ENCODE data around the gene HCK.

DNA sequence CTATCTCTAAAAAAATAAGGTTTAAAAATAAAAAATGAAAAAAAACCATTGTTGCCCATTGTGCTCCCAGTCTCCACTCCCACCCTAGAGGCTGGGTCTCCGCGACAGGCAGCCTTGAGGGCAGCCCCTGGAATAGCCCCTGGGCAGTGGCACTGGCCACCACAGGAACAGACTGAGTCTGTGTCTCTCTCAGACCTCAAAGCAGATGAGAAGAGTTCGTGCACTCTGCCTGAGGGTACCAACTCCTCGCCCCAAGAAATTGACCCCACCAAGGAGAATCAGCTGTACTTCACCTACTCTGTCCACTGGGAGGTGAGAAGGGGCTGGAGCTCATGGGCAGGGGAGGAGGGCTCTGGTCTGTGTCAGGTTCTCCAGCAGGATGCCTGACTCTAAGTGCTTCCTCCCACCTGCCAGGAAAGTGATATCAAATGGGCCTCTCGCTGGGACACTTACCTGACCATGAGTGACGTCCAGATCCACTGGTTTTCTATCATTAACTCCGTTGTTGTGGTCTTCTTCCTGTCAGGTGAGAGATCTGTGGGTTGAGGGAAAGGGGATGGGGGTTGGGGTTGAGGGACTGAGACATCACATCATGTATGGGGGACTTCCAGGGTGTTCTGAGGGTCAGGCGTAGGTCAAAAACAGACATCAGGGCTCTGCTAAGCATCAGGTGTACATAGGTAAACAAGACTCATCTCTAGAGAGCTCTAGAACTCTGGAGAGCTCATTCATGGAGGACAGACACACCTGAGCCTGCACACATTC lies 93.0 kb downstream of the HCK start:
- TF ChIP-seq, protein P1, sequence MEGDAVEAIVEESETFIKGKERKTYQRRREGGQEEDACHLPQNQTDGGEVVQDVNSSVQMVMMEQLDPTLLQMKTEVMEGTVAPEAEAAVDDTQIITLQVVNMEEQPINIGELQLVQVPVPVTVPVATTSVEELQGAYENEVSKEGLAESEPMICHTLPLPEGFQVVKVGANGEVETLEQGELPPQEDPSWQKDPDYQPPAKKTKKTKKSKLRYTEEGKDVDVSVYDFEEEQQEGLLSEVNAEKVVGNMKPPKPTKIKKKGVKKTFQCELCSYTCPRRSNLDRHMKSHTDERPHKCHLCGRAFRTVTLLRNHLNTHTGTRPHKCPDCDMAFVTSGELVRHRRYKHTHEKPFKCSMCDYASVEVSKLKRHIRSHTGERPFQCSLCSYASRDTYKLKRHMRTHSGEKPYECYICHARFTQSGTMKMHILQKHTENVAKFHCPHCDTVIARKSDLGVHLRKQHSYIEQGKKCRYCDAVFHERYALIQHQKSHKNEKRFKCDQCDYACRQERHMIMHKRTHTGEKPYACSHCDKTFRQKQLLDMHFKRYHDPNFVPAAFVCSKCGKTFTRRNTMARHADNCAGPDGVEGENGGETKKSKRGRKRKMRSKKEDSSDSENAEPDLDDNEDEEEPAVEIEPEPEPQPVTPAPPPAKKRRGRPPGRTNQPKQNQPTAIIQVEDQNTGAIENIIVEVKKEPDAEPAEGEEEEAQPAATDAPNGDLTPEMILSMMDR (IDR thresholded peaks at IDR 0.05 in 2 of 3, conservative IDR thresholded peaks at IDR 0.05 in 1 of 3; ENCODE audit: borderline replicate concordance in 1 of 3, insufficient read depth in 1 of 3, low read depth in 2 of 3, low read length in 2 of 3) = no peak
- TF ChIP-seq, protein P2, sequence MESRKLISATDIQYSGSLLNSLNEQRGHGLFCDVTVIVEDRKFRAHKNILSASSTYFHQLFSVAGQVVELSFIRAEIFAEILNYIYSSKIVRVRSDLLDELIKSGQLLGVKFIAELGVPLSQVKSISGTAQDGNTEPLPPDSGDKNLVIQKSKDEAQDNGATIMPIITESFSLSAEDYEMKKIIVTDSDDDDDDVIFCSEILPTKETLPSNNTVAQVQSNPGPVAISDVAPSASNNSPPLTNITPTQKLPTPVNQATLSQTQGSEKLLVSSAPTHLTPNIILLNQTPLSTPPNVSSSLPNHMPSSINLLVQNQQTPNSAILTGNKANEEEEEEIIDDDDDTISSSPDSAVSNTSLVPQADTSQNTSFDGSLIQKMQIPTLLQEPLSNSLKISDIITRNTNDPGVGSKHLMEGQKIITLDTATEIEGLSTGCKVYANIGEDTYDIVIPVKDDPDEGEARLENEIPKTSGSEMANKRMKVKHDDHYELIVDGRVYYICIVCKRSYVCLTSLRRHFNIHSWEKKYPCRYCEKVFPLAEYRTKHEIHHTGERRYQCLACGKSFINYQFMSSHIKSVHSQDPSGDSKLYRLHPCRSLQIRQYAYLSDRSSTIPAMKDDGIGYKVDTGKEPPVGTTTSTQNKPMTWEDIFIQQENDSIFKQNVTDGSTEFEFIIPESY (IDR thresholded peaks at IDR 0.05; ENCODE audit: extremely low read depth, insufficient replicate concordance, low read length) = no peak
- TF ChIP-seq ELF1 (IDR thresholded peaks at IDR 0.05; ENCODE audit: borderline replicate concordance, low read depth) = no peak
